Neural cell (in vitro differentiated cells): ENCODE data around the gene ZNF292. TPM values are rescaled to one million over a fixed set of nuclear protein-coding genes. Genes with fewer than 3 reads are reported as not detected.

Experiments used
- H2AFZ ChIP-seq: fragments of 200-600, 300-800 bp; sonication (generic), shearing (Covaris generic); 2 replicates; pipeline ENCODE4 v1.6.0; 2014; ENCODE audit warnings: low read depth, mild to moderate bottlenecking, antibody characterized with exemption, low read length, moderate library complexity
- H3F3A ChIP-seq: fragments of 200-600 bp; shearing (Covaris generic); 2 replicates; pipeline ENCODE4 v1.6.1; 2016; ENCODE audit warnings: mild to moderate bottlenecking, moderate library complexity, mixed read lengths, antibody characterized with exemption, low read length; ENCODE audit not compliant: insufficient read depth, poor library complexity, severe bottlenecking
- H3K27ac ChIP-seq: fragments of 200-600, 300-800 bp; sonication (generic), shearing (Covaris generic); 2 replicates; pipeline ENCODE4 v1.5.1; 2014; ENCODE audit warnings: mild to moderate bottlenecking, low read length, moderate library complexity
- H3K27me3 ChIP-seq: fragments of 300-800, 200-600 bp; sonication (generic), shearing (Covaris generic); 2 replicates; pipeline ENCODE4 v1.6.0; 2014; ENCODE audit warnings: mild to moderate bottlenecking, low read depth, low read length, moderate library complexity; ENCODE audit not compliant: insufficient read depth
- H3K36me3 ChIP-seq: fragments of 300-800, 200-600 bp; sonication (generic), shearing (Covaris generic); 2 replicates; pipeline ENCODE4 v1.5.1; 2014; ENCODE audit warnings: mild to moderate bottlenecking, antibody characterized with exemption, low read length, moderate library complexity; ENCODE audit not compliant: insufficient read depth
- H3K4me2 ChIP-seq: fragments of 300-800, 200-600 bp; sonication (generic), shearing (Covaris generic); 2 replicates; pipeline ENCODE4 v1.6.0; 2014; ENCODE audit warnings: mild to moderate bottlenecking, low read length
- H3K4me3 ChIP-seq: fragments of 300-800, 200-600 bp; sonication (generic), shearing (Covaris generic); 2 replicates; pipeline ENCODE4 v1.5.1; 2014; ENCODE audit warnings: mild to moderate bottlenecking, low read length, moderate library complexity
- H3K79me2 ChIP-seq: fragments of 200-600 bp; shearing (Covaris generic); replicated peaks from 2 replicates; pipeline ENCODE4 v1.6.0; 2014; ENCODE audit warnings: mild to moderate bottlenecking, low read length, moderate library complexity; ENCODE audit not compliant: insufficient read depth
- H3K9ac ChIP-seq: fragments of 300-800, 200-600 bp; sonication (generic), shearing (Covaris generic); 2 replicates; pipeline ENCODE4 v1.6.1; 2016; ENCODE audit warnings: mild to moderate bottlenecking, low read length, mixed read lengths
- H3K9me2 ChIP-seq: fragments of 200-600 bp; shearing (Covaris generic); 2 replicates; pipeline ENCODE4 v1.6.1; 2016; ENCODE audit warnings: mild to moderate bottlenecking, low read length, mixed read lengths; ENCODE audit not compliant: insufficient read depth
- H3K9me3 ChIP-seq: fragments of 200-600, 300-800 bp; sonication (generic), shearing (Covaris generic); 2 replicates; pipeline ENCODE4 v1.6.1; 2016; ENCODE audit warnings: mild to moderate bottlenecking, mixed run types, low read length, moderate library complexity, mixed read lengths
- H4K20me1 ChIP-seq: fragments of 200-600 bp; shearing (Covaris generic); 2 replicates; pipeline ENCODE4 v1.6.1; 2016; ENCODE audit warnings: mild to moderate bottlenecking, mixed run types; ENCODE audit not compliant: insufficient read depth
- CTCF ChIP-seq: fragments of 450-650 bp; IDR thresholded peaks from 2 replicates; pipeline ENCODE4 v1.5.1; 2014; ENCODE audit warnings: antibody characterized with exemption, mild to moderate bottlenecking, moderate library complexity; ENCODE audit not compliant: poor library complexity, severe bottlenecking
- EP300 ChIP-seq: fragments of 450-650 bp; conservative IDR thresholded peaks from 2 replicates; pipeline ENCODE4 v1.6.1; 2014; ENCODE audit warnings: antibody characterized with exemption, mild to moderate bottlenecking, moderate library complexity; ENCODE audit not compliant: poor library complexity, severe bottlenecking
- EZH2 ChIP-seq: fragments of 200-600, 300-800 bp; shearing (Covaris generic), sonication (generic); IDR thresholded peaks from 2 replicates; pipeline ENCODE4 v1.6.1; 2014; ENCODE audit warnings: antibody characterized with exemption, low read length, borderline replicate concordance, mild to moderate bottlenecking; ENCODE audit not compliant: insufficient read depth, poor library complexity, severe bottlenecking
- MXI1 ChIP-seq: fragments of 450-650 bp; conservative IDR thresholded peaks from 2 replicates; pipeline ENCODE4 v1.6.1; 2014; ENCODE audit warnings: antibody characterized with exemption, mild to moderate bottlenecking; ENCODE audit not compliant: poor library complexity, severe bottlenecking
- POLR2AphosphoS5 ChIP-seq: IDR thresholded peaks from 2 replicates; pipeline ENCODE4 v1.6.1; 2012
- RAD21 ChIP-seq: fragments of 450-650 bp; conservative IDR thresholded peaks from 2 replicates; pipeline ENCODE4 v1.6.1; 2014; ENCODE audit warnings: antibody characterized with exemption, mild to moderate bottlenecking, moderate library complexity
- REST ChIP-seq: IDR thresholded peaks from 2 replicates; pipeline ENCODE4 v1.6.1; 2012; ENCODE audit warnings: borderline replicate concordance
- SMC3 ChIP-seq: fragments of 450-650 bp; conservative IDR thresholded peaks from 2 replicates; pipeline ENCODE4 v1.6.1; 2014; ENCODE audit warnings: antibody characterized with exemption, mild to moderate bottlenecking, moderate library complexity; ENCODE audit not compliant: poor library complexity
- TAF1 ChIP-seq: IDR thresholded peaks from 2 replicates; pipeline ENCODE4 v1.6.1; 2012; ENCODE audit warnings: low read depth
- polyA plus RNA-seq: library from polyadenylated mRNA; depleted of rRNA; stranded (reverse); fragments of >200 nt; gene quantifications from 2 replicates; pipeline ENCODE4 v1.2.3, GENCODE V29; 2014

ZNF292 gene
- polyA plus RNA-seq, 1 donor from 2014 or later: 29.8 TPM

GRCh38 chr6:87183687-87184086 is 28.3 kb downstream of the ZNF292 start:
- Histone ChIP-seq H4K20me1 (peaks cover 8% of the 10 kb centered on the region), H3K36me3 (no peaks in the 10 kb centered on the region), H3K27me3 (no peaks in the 10 kb centered on the region), H3K4me2 (no peak overlapping the region), H3K4me3 (no peak overlapping the region), H3F3A (no peaks in the 10 kb centered on the region), H3K9me2 (no peaks in the 10 kb centered on the region), H3K9me3 (no peaks in the 10 kb centered on the region), H3K9ac (no peak overlapping the region), H2AFZ (no peak overlapping the region), H3K27ac (no peak overlapping the region), H3K79me2 (peaks cover 95% of the 10 kb centered on the region)
- TF ChIP-seq EZH2: no peak
- TF ChIP-seq RAD21: no peak
- TF ChIP-seq CTCF: no peak
- no peak for TF ChIP-seq POLR2AphosphoS5
- TF ChIP-seq MXI1: no peak
- TF ChIP-seq REST: no peak
- no peak for TF ChIP-seq TAF1
- TF ChIP-seq EP300: no peak
- no peak for TF ChIP-seq SMC3

GRCh38 chr6:87184762-87185250 is 29.4 kb downstream of the ZNF292 start:
- Histone ChIP-seq H3K9ac (no peak overlapping the region), H3F3A (no peaks in the 10 kb centered on the region), H3K4me2 (no peak overlapping the region), H3K4me3 (no peak overlapping the region), H4K20me1 (peaks cover 6% of the 10 kb centered on the region), H2AFZ (no peak overlapping the region), H3K79me2 (peaks cover 94% of the 10 kb centered on the region), H3K9me2 (no peaks in the 10 kb centered on the region), H3K9me3 (no peaks in the 10 kb centered on the region), H3K27ac (no peak overlapping the region), H3K27me3 (no peaks in the 10 kb centered on the region), H3K36me3 (no peaks in the 10 kb centered on the region)
- TF ChIP-seq SMC3: no peak
- no peak for TF ChIP-seq RAD21
- TF ChIP-seq MXI1: no peak
- TF ChIP-seq CTCF: no peak
- TF ChIP-seq POLR2AphosphoS5: no peak
- no peak for TF ChIP-seq TAF1
- TF ChIP-seq REST: no peak
